Ramos (cell line): ENCODE data around the gene BICD1.
"Not testable (repeated sequence)": the region's sequence is repeated elsewhere in the genome, so short reads cannot be mapped to it uniquely, and the experiment has no call there.

Source experiments
- in situ Hi-C: fragments of 300-500 bp; cut with MboI; formaldehyde crosslinking; loops from one replicate; pipeline ENCODE4 v1.14.3; 2022; ENCODE audit warnings: low sequenced_read_pairs; ENCODE audit not compliant: unreplicated experiment

BICD1 gene

GRCh38 chr12:32178341-32179010 lies 71.8 kb downstream of the BICD1 start:
- in situ Hi-C loops: no loop called here

- in situ Hi-C loops: no loop called here
These were observed 72.4 kb downstream of the BICD1 start for GRCh38 chr12:32179011-32179395.

GRCh38 chr12:32181498-32182175 lies 75.0 kb downstream of the BICD1 start:
- in situ Hi-C loops: no loop called here

DNA sequence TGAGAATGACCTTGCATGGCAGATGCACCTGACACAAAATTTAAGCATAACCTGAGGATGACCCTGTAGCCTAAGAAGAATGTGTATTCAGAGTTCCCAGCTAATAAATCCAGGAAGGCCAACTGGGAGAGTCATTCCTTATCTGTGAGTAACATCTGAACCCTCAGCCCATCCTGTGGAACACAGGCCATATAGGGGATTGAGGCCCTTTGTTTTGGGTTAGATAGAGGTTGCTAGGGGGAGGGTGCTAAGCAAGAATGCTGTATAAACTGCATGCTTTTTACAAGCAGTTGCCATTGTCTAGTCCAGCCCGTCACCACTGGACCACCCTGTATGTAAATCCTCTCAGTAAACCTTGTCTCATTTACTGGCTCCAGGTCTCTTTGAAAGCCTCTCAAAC lies 77.0 kb downstream of the BICD1 start:
- in situ Hi-C loops: no loop called here

- in situ Hi-C loops: not testable (repeated sequence)
These were observed 80.5 kb downstream of the BICD1 start for GRCh38 chr12:32187127-32187526.

DNA sequence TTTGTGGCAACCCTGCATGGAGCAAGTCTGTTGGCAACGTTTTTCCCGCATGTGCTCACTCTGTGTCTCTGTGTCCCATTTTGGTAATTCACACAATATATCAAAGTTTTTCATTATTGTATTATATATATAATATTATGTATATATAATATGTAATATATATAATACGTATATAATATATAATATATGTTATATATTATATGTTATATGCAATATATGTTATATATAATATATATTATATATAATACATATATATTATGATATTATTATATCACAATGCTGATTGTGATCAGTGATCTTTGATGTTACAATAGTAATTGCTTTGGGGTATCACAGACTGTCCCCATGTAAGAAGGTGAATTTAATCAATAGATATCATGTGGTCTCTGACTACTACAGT lies 84.8 kb downstream of the BICD1 start:
- in situ Hi-C loops: no loop called here

DNA sequence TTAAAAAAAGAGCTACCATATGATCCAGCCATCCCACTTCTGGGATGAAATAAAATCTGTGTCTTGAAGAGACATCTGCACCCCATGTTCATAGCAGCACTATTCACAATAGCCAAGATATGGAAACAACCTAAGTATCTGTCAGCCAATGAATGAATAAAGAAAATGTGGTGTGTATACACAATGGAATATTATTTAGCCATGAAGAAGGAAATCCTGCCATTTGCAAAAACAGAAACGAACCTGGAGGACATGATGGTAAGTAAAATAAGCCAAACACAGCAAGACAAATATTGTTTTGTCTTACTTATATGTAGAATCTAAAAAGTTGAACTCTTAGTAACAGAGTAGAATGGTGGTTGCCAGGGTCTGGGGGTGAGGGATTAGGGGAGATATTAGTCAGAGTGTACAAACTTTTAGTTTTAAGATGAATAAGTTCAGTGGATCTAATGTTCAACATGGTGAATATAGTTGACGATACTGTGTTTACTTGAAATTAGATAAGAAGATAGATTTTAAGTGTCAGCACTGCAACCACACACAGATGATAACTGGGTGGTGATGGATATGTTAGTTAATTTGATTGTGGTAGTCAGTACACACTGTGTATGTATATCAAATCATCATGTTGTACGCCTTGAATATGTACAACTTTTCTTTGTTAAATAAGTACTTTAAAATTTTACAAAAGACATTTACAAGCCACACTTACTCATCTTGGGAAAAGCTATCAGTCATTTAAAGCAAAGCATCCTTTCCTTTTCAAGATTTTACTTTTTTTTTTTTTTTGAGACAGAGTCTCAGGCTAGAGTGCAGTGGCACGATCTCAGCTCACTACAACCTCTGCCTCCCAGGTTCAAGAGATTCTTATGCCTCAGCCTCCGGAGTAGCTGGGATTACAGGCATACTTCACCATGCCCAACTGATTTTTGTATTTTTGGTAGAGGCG lies 89.9 kb downstream of the BICD1 start:
- in situ Hi-C loops: no loop called here

DNA sequence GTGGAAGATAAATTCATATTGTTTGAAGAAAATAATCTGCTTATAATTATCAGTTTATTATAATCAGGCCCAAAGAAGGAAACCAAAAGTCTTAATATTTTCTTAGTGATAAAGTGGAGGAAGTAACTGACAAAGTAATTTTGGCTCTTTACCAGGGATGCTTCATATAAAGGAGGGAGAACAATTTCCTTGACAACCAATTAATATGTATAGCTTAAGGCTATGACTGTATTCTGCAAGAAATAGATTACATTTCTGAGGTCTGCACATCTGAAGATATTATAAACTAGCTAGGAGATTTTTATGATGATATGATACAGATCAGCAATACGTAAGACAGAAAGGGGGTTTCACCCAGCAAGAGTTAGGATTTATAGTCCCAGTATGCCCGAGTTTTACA lies 90.8 kb downstream of the BICD1 start:
- in situ Hi-C loops: no loop called here

DNA sequence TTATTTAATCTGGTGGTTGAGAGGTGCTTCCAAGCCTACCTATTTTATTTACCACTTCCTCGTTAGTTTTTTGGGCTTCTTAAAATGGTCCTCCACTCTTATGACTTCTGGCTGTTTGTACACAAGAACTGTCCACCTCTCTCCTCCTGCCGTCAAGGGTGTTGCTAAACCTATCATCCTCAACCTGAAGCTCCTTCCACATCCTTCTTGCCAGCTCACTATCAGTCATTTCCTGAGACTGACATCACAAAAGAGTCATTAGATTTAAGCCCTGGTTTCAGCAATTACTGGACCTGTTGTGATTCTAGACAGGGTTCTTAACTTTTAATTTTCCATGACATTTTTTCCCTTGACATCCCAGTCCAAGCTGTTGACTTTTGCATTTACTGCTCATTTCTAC lies 91.9 kb downstream of the BICD1 start:
- in situ Hi-C loops: no loop called here

DNA sequence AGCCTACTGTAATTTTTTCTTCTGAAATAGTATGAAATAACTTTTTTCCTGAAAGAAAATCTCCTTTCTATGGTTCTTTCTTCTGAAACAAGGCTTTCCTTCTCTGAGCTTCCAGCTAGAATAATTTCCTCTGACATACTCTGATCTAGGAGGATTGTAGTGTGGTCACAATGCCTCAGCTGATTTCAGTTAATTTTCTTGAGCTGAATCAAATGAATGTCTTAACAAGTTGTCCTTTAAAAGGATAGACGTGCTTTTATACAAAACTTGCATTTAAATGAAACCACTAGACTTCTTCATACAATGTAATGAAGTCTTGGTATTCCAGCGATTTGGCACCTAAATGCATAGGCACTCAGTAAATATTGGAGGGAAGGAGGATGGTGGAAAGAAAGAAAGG lies 94.4 kb downstream of the BICD1 start:
- in situ Hi-C loops: no loop called here

DNA sequence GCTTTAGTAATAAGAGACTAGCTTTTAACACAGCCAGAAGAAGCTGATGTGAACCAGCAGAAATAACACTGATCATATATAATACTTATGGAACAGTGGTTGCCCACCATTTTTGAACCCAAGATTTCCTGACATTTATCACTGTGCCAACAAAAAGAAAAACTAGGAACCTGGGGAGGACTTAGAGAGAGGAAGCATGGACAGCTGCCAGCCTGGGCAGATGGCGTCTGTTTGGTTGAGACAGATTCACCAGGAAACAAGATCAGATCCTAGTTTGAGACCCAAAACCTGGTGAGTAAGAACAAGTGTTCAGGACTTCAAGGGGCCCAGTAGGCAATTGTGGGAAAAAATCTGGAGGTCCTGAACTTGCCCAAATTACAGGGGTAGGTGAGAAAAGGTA lies 95.3 kb downstream of the BICD1 start:
- in situ Hi-C loops: no loop called here

- in situ Hi-C loops: no loop called here
These were observed 99.1 kb downstream of the BICD1 start for GRCh38 chr12:32205731-32206130.

- in situ Hi-C loops: no loop called here
These were observed 101.7 kb downstream of the BICD1 start for GRCh38 chr12:32208355-32208754.

GRCh38 chr12:32211066-32211899 lies 104.6 kb downstream of the BICD1 start:
- in situ Hi-C loops: no loop called here

- in situ Hi-C loops: no loop called here
These were observed 105.2 kb downstream of the BICD1 start for GRCh38 chr12:32211900-32212156.

- in situ Hi-C loops: no loop called here
These were observed 108.1 kb downstream of the BICD1 start for GRCh38 chr12:32214723-32215122.

- in situ Hi-C loops: no loop called here
These were observed 111.0 kb downstream of the BICD1 start for GRCh38 chr12:32217354-32218310.

DNA sequence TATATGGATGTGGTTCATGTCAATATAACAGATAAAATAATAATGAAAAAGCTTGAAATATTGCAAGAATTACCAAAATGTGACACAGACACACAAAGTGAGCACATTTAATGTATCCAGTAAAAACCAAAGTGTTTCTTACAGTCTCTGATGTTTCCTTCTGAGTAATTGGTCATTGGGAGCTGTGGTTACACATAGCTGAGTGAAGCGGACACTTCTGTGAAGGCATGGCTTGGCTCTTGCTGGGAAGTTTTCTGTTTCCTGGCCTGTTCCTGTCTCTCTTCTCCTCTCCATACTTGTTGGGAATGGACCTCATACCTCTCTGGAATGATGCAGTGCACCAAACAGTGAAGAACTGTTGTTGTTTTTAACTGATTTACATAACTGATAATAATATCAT lies 117.3 kb downstream of the BICD1 start:
- in situ Hi-C loops: no loop called here

- in situ Hi-C loops: no loop called here
These were observed 120.1 kb downstream of the BICD1 start for GRCh38 chr12:32226768-32227167.
